ENCODE results near the gene CISD3. TPM values are rescaled to one million over a fixed set of nuclear protein-coding genes. Genes with fewer than 3 reads are reported as not detected.

Gene CISD3
- polyA plus RNA-seq, 4 donors, result 52.4 to 186 (median 131) TPM

DNA sequence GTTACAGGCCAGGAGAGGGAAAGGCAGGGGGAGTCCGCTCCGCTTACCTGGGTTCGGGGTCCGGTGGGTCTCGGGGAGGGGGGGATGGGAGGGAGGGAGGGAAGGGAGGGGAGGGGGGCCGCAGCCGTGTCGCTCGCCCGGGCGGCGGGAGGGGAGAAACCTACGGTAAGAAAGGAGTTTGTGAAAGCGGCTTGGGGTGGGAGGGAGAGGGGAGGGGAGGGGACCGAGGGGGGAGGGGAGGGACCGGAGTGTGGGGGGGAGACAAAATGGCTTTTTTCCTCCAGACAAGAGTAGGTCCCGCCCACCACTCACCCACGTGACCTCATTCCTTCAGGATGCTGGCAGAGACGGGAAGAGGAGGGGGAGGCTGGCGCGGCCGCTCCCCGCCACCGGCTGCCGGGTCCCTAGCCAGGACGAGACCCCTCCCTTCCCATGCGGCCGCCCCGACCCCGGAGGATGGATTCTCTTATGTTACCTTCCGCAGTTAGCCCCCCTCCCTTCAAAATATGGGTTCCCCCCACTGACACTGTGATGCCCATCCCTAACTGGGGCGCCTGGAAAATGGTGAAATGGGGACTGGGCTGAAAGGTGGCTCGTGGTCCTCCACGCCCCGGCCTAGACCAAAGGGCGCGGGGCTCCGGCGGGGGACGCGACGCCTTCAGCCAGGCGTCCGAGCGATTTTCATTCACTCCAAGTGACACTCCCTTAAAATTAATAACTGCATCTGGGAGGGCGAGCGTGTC, 18.2 kb downstream of the CISD3 start, which contains the start of gene PCGF2:
Gene PCGF2, minus strand, starts transcription at position 188 of the 743 bp plus-strand sequence. CDS start 7,934 bp downstream, outside the sequence.
- Histone ChIP-seq H3K27ac (ENCODE audit: low read depth in 1 of 3, low read length in 2 of 3) (peak within 1 kb of the TSS; percentile 13 to 88 (median 81)), H3K4me1 (ENCODE audit: control insufficient read depth in 3 of 3, insufficient read depth in 2 of 3, low read depth in 1 of 3, low read length in 2 of 3) (peaks cover 5 to 52% (median 7%) of the 10 kb centered on the region in 3 donors), H3K36me3 (ENCODE audit: control insufficient read depth in 3 of 3, insufficient read depth in 2 of 3, low read depth in 1 of 3, low read length in 3 of 3) (peaks cover 0 to 13% (median 0%) of the 10 kb centered on the region in 3 donors), H3K9me3 (ENCODE audit: control insufficient read depth in 2 of 2, insufficient read depth in 1 of 2, low read depth in 1 of 2, low read length in 1 of 2) (no peaks in the 10 kb centered on the region), H3K4me3 (ENCODE audit: low read depth in 1 of 3, low read length in 3 of 3) (peak within 1 kb of the TSS; percentile 55 to 95 (median 64)), H3K27me3 (ENCODE audit: control insufficient read depth in 3 of 3, insufficient read depth in 3 of 3, low read length in 3 of 3) (peaks cover 0 to 10% (median 3%) of the 10 kb centered on the region in 3 donors)
- WGBS, 3 donors, result 0 to 2% (median 1%) methylated on average over 38 to 47 of the region's 47 CpGs
- FAIRE-seq, result no peak
- DNase-seq, result peak; percentile 79 to 92

- Histone ChIP-seq H3K27me3 (ENCODE audit: control insufficient read depth in 3 of 3, insufficient read depth in 3 of 3, low read length in 3 of 3) (peaks cover 0 to 10% (median 3%) of the 10 kb centered on the region in 3 donors), H3K36me3 (ENCODE audit: control insufficient read depth in 3 of 3, insufficient read depth in 2 of 3, low read depth in 1 of 3, low read length in 3 of 3) (peaks cover 0 to 13% (median 0%) of the 10 kb centered on the region in 3 donors), H3K4me3 (ENCODE audit: low read depth in 1 of 3, low read length in 3 of 3) (peak overlapping the region; percentile 47 to 95 (median 55)), H3K4me1 (ENCODE audit: control insufficient read depth in 3 of 3, insufficient read depth in 2 of 3, low read depth in 1 of 3, low read length in 2 of 3) (peaks cover 7 to 49% (median 9%) of the 10 kb centered on the region in 3 donors), H3K27ac (ENCODE audit: low read depth in 1 of 3, low read length in 2 of 3) (peak overlapping the region; percentile 13 to 88 (median 72)), H3K9me3 (ENCODE audit: control insufficient read depth in 2 of 2, insufficient read depth in 1 of 2, low read depth in 1 of 2, low read length in 1 of 2) (no peaks in the 10 kb centered on the region)
- DNase-seq (no peak), FAIRE-seq (no peak)
- 0 to 1% (median 0%) methylated on average over 22 to 32 of the region's 32 CpGs for WGBS, 3 donors
These were observed 18.7 kb downstream of the CISD3 start for GRCh38 chr17:38748892-38749222.

- Histone ChIP-seq H3K4me1 (ENCODE audit: control insufficient read depth in 3 of 3, insufficient read depth in 2 of 3, low read depth in 1 of 3, low read length in 2 of 3) (peaks cover 7 to 49% (median 10%) of the 10 kb centered on the region in 3 donors), H3K9me3 (ENCODE audit: control insufficient read depth in 2 of 2, insufficient read depth in 1 of 2, low read depth in 1 of 2, low read length in 1 of 2) (no peaks in the 10 kb centered on the region), H3K27me3 (ENCODE audit: control insufficient read depth in 3 of 3, insufficient read depth in 3 of 3, low read length in 3 of 3) (peaks cover 0 to 10% (median 3%) of the 10 kb centered on the region in 3 donors), H3K4me3 (ENCODE audit: low read depth in 1 of 3, low read length in 3 of 3) (peak overlapping the region; percentile 47 to 95 (median 55)), H3K27ac (ENCODE audit: low read depth in 1 of 3, low read length in 2 of 3) (peak overlapping the region; percentile 13 to 88 (median 72)), H3K36me3 (ENCODE audit: control insufficient read depth in 3 of 3, insufficient read depth in 2 of 3, low read depth in 1 of 3, low read length in 3 of 3) (peaks cover 0 to 16% (median 0%) of the 10 kb centered on the region in 3 donors)
- WGBS, 3 donors, result 1% methylated on average over 60 to 79 of the region's 79 CpGs
- FAIRE-seq (no peak), DNase-seq (peak; percentile 72 to 77)
These were observed 19.3 kb downstream of the CISD3 start for GRCh38 chr17:38749223-38750043.

- peaks cover 7 to 49% (median 10%) of the 10 kb centered on the region in 3 donors for H3K4me1 ChIP-seq (ENCODE audit: control insufficient read depth in 3 of 3, insufficient read depth in 2 of 3, low read depth in 1 of 3, low read length in 2 of 3)
- FAIRE-seq (no peak), DNase-seq (no peak)
- 4 to 9% (median 8%) methylated on average over 12 of the region's 12 CpGs for WGBS, 3 donors
- peaks cover 0 to 17% (median 0%) of the 10 kb centered on the region in 3 donors for H3K36me3 ChIP-seq (ENCODE audit: control insufficient read depth in 3 of 3, insufficient read depth in 2 of 3, low read depth in 1 of 3, low read length in 3 of 3)
- H3K4me3 ChIP-seq (ENCODE audit: low read depth in 1 of 3, low read length in 3 of 3), result peak overlapping the region; percentile 29 to 95 (median 55)
- no peaks in the 10 kb centered on the region for H3K9me3 ChIP-seq (ENCODE audit: control insufficient read depth in 2 of 2, insufficient read depth in 1 of 2, low read depth in 1 of 2, low read length in 1 of 2)
- H3K27ac ChIP-seq (ENCODE audit: low read depth in 1 of 3, low read length in 2 of 3), result peak overlapping the region in 2 of 3 donors; percentile 72 to 88
- H3K27me3 ChIP-seq (ENCODE audit: control insufficient read depth in 3 of 3, insufficient read depth in 3 of 3, low read length in 3 of 3), result peaks cover 0 to 10% (median 3%) of the 10 kb centered on the region in 3 donors
These were observed 19.8 kb downstream of the CISD3 start for GRCh38 chr17:38750044-38750311.

GRCh38 chr17:38750312-38751121, 20.4 kb downstream of the CISD3 start:
- peak overlapping the region in 2 of 3 donors; percentile 16 to 95 for H3K4me3 ChIP-seq (ENCODE audit: low read depth in 1 of 3, low read length in 3 of 3)
- H3K9me3 ChIP-seq (ENCODE audit: control insufficient read depth in 2 of 2, insufficient read depth in 1 of 2, low read depth in 1 of 2, low read length in 1 of 2), result no peaks in the 10 kb centered on the region
- DNase-seq (peak in 1 of 2 donors; percentile 50), FAIRE-seq (no peak)
- peaks cover 0 to 10% (median 3%) of the 10 kb centered on the region in 3 donors for H3K27me3 ChIP-seq (ENCODE audit: control insufficient read depth in 3 of 3, insufficient read depth in 3 of 3, low read length in 3 of 3)
- peak overlapping the region in 2 of 3 donors; percentile 4 to 88 for H3K27ac ChIP-seq (ENCODE audit: low read depth in 1 of 3, low read length in 2 of 3)
- WGBS, 3 donors, result 19 to 22% (median 20%) methylated on average over 28 of the region's 28 CpGs
- H3K4me1 ChIP-seq (ENCODE audit: control insufficient read depth in 3 of 3, insufficient read depth in 2 of 3, low read depth in 1 of 3, low read length in 2 of 3), result peaks cover 7 to 46% (median 10%) of the 10 kb centered on the region in 3 donors
- H3K36me3 ChIP-seq (ENCODE audit: control insufficient read depth in 3 of 3, insufficient read depth in 2 of 3, low read depth in 1 of 3, low read length in 3 of 3), result peaks cover 0 to 18% (median 0%) of the 10 kb centered on the region in 3 donors

- H3K27me3 ChIP-seq (ENCODE audit: control insufficient read depth in 3 of 3, insufficient read depth in 3 of 3, low read length in 3 of 3), result peaks cover 0 to 10% (median 3%) of the 10 kb centered on the region in 3 donors
- DNase-seq (no peak), FAIRE-seq (no peak)
- H3K27ac ChIP-seq (ENCODE audit: low read depth in 1 of 3, low read length in 2 of 3), result peak overlapping the region in 1 of 3 donors; percentile 4
- peaks cover 0 to 19% (median 7%) of the 10 kb centered on the region in 3 donors for H3K36me3 ChIP-seq (ENCODE audit: control insufficient read depth in 3 of 3, insufficient read depth in 2 of 3, low read depth in 1 of 3, low read length in 3 of 3)
- WGBS, 3 donors, result 1 to 4% (median 4%) methylated on average over 10 of the region's 10 CpGs
- H3K9me3 ChIP-seq (ENCODE audit: control insufficient read depth in 2 of 2, insufficient read depth in 1 of 2, low read depth in 1 of 2, low read length in 1 of 2), result no peaks in the 10 kb centered on the region
- H3K4me1 ChIP-seq (ENCODE audit: control insufficient read depth in 3 of 3, insufficient read depth in 2 of 3, low read depth in 1 of 3, low read length in 2 of 3), result peaks cover 7 to 38% (median 10%) of the 10 kb centered on the region in 3 donors
- peak overlapping the region in 2 of 3 donors; percentile 16 to 18 for H3K4me3 ChIP-seq (ENCODE audit: low read depth in 1 of 3, low read length in 3 of 3)
These were observed 21.1 kb downstream of the CISD3 start for GRCh38 chr17:38751144-38751807.

DNA sequence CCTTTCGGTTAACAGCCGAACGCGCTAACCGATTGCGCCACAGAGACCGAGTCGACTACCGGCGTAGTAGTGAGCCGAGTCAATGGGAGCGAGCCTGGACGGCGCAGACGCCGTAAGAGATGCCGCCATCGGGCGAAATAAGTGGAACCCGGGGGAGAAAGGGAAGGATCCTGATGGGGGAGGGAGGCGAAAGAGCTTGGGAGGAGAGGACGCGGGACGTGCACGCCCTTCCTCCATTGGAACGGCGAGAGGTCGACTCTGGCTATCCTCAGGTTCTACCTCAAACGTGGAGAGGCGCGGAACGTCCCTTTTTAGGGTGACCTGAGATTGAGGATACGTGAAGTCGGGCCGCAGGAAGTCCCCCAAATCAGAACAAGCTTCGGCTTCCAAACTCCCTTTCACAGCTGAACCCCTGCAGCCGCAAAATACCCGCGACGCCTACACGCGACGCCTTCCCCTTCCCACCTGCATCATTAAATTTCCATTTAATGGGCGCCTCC, 21.7 kb downstream of the CISD3 start:
- Histone ChIP-seq H3K4me1 (ENCODE audit: control insufficient read depth in 3 of 3, insufficient read depth in 2 of 3, low read depth in 1 of 3, low read length in 2 of 3) (peaks cover 7 to 33% (median 10%) of the 10 kb centered on the region in 3 donors), H3K27me3 (ENCODE audit: control insufficient read depth in 3 of 3, insufficient read depth in 3 of 3, low read length in 3 of 3) (peaks cover 0 to 10% (median 3%) of the 10 kb centered on the region in 3 donors), H3K4me3 (ENCODE audit: low read depth in 1 of 3, low read length in 3 of 3) (peak overlapping the region; percentile 55 to 72 (median 58)), H3K36me3 (ENCODE audit: control insufficient read depth in 3 of 3, insufficient read depth in 2 of 3, low read depth in 1 of 3, low read length in 3 of 3) (peaks cover 0 to 24% (median 10%) of the 10 kb centered on the region in 3 donors), H3K9me3 (ENCODE audit: control insufficient read depth in 2 of 2, insufficient read depth in 1 of 2, low read depth in 1 of 2, low read length in 1 of 2) (no peaks in the 10 kb centered on the region), H3K27ac (ENCODE audit: low read depth in 1 of 3, low read length in 2 of 3) (peak overlapping the region; percentile 45 to 91 (median 79))
- FAIRE-seq, result no peak
- peak; percentile 79 to 93 for DNase-seq
- 0 to 1% (median 1%) methylated on average over 40 to 44 of the region's 44 CpGs for WGBS, 3 donors
